T-helper 1 cell treated with Interleukin-12 subunit alpha and Interleukin-12 subunit beta and Interleukin-4 antibody, amounts not matched to agents 30 ng/mL and 1 ng/mL, for 36 hours (primary cell): ENCODE measurements around the gene CRYBG1. TPM values are rescaled to one million over a fixed set of nuclear protein-coding genes. Genes with fewer than 3 reads are reported as not detected.
"Not testable (repeated sequence)": the region's sequence is repeated elsewhere in the genome, so short reads cannot be mapped to it uniquely, and the experiment has no call there.

ENCODE experiments used
- intact Hi-C: fragments of 100-400 bp; cut with micrococcal nuclease; formaldehyde crosslinking; loops from one replicate; pipeline ENCODE4 v1.15.1; 2024
- total RNA-seq: library from RNA; stranded (reverse); gene quantifications from 2 replicates; pipeline ENCODE4 v1.2.3, GENCODE V29; 2022

Gene CRYBG1
- total RNA-seq, 1 donor from 2014 or later = 16.9 TPM

GRCh38 chr6:106370639-106371038, 10.1 kb downstream of the CRYBG1 start:
- intact Hi-C loops = no loop called here

- intact Hi-C loops = no loop called here
These were observed 12.5 kb downstream of the CRYBG1 start for GRCh38 chr6:106372838-106373501.

- intact Hi-C loops = no loop called here
These were observed 13.2 kb downstream of the CRYBG1 start for GRCh38 chr6:106373502-106374239.

- intact Hi-C loops = no loop called here
These were observed 16.6 kb downstream of the CRYBG1 start for GRCh38 chr6:106377061-106377540.

GRCh38 chr6:106379951-106380350, 19.4 kb downstream of the CRYBG1 start:
- intact Hi-C loops = no loop called here

- intact Hi-C loops = no loop called here
These were observed 19.9 kb downstream of the CRYBG1 start for GRCh38 chr6:106380407-106380806.

- intact Hi-C loops = no loop called here
These were observed 20.7 kb downstream of the CRYBG1 start for GRCh38 chr6:106381223-106381622.

GRCh38 chr6:106381881-106382280, 21.4 kb downstream of the CRYBG1 start:
- intact Hi-C loops = no loop called here

GRCh38 chr6:106383573-106383972, 23.1 kb downstream of the CRYBG1 start:
- intact Hi-C loops = no loop called here

- intact Hi-C loops = no loop called here
These were observed 25.0 kb downstream of the CRYBG1 start for GRCh38 chr6:106385530-106385929.

- intact Hi-C loops = no loop called here
These were observed 27.4 kb downstream of the CRYBG1 start for GRCh38 chr6:106387875-106388274.

GRCh38 chr6:106390088-106390487, 29.6 kb downstream of the CRYBG1 start:
- intact Hi-C loops = no loop called here

- intact Hi-C loops = no loop called here
These were observed 36.1 kb downstream of the CRYBG1 start for GRCh38 chr6:106396426-106397220.

GRCh38 chr6:106397431-106397830, 36.9 kb downstream of the CRYBG1 start:
- intact Hi-C loops = no loop called here

- intact Hi-C loops = no loop called here
These were observed 38.1 kb downstream of the CRYBG1 start for GRCh38 chr6:106398621-106399020.

- intact Hi-C loops = not testable (repeated sequence)
These were observed 44.5 kb downstream of the CRYBG1 start for GRCh38 chr6:106405044-106405443.

- intact Hi-C loops = no loop called here
These were observed 50.5 kb downstream of the CRYBG1 start for GRCh38 chr6:106411056-106411455.

GRCh38 chr6:106411643-106412200, 51.2 kb downstream of the CRYBG1 start:
- intact Hi-C loops = no loop called here

GRCh38 chr6:106413016-106413415, 52.5 kb downstream of the CRYBG1 start:
- intact Hi-C loops = no loop called here

GRCh38 chr6:106413722-106414121, 53.2 kb downstream of the CRYBG1 start:
- intact Hi-C loops = no loop called here

GRCh38 chr6:106415921-106416320, 55.4 kb downstream of the CRYBG1 start:
- intact Hi-C loops = no loop called here
